ENCODE data around the gene DYSF.

DYSF gene

DNA sequence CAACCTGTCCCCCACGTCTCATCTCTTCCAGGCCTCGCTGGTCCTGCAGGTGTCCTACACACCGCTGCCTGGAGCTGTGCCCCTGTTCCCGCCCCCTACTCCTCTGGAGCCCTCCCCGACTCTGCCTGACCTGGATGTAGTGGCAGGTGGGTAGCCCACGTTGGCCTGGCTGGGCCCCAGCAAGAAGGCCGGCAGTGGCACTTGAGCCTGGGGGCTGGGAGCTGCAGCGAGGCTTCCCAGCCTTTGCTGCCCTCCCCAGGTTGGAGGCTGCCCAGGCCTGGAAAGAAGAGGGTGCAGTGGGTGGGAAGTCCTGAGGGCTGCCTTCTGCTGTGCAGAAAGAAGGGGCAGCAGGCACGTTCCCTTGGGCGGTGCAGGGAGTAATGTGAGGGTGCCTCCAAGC lies 58.4 kb downstream of the DYSF start:
- H3K27me3 ChIP-seq (ENCODE audit: low read depth, low read length): no peaks in the 10 kb centered on the region; the same call in 1 of the 2 replicates
- H3K4me3 ChIP-seq (ENCODE audit: low read length): no peak overlapping the region
- H4K20me1 ChIP-seq (ENCODE audit: insufficient read depth, low read length): no peaks in the 10 kb centered on the region
- H3K9ac ChIP-seq (ENCODE audit: low read length): no peak overlapping the region
- no peak overlapping the region for H2AFZ ChIP-seq (ENCODE audit: low read depth, low read length)
- H3K4me2 ChIP-seq (ENCODE audit: low read length): no peak overlapping the region
- H3K9me3 ChIP-seq (ENCODE audit: insufficient read depth, low read length): no peaks in the 10 kb centered on the region
- no peaks in the 10 kb centered on the region for H3K36me3 ChIP-seq (replicated peaks; ENCODE audit: low read depth, low read length)
- no peaks in the 10 kb centered on the region for H3K79me2 ChIP-seq (ENCODE audit: low read length)
- no peaks in the 10 kb centered on the region for H3K4me1 ChIP-seq (ENCODE audit: low read length)
- no peak overlapping the region for H3K27ac ChIP-seq (ENCODE audit: low read length)
- no peak for TF ChIP-seq EZH2phosphoT487 (IDR thresholded peaks at IDR 0.05; ENCODE audit: low read depth)
- TF ChIP-seq, protein P1, sequence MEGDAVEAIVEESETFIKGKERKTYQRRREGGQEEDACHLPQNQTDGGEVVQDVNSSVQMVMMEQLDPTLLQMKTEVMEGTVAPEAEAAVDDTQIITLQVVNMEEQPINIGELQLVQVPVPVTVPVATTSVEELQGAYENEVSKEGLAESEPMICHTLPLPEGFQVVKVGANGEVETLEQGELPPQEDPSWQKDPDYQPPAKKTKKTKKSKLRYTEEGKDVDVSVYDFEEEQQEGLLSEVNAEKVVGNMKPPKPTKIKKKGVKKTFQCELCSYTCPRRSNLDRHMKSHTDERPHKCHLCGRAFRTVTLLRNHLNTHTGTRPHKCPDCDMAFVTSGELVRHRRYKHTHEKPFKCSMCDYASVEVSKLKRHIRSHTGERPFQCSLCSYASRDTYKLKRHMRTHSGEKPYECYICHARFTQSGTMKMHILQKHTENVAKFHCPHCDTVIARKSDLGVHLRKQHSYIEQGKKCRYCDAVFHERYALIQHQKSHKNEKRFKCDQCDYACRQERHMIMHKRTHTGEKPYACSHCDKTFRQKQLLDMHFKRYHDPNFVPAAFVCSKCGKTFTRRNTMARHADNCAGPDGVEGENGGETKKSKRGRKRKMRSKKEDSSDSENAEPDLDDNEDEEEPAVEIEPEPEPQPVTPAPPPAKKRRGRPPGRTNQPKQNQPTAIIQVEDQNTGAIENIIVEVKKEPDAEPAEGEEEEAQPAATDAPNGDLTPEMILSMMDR (IDR thresholded peaks at IDR 0.05; ENCODE audit: low read depth, low read length): no peak

DNA sequence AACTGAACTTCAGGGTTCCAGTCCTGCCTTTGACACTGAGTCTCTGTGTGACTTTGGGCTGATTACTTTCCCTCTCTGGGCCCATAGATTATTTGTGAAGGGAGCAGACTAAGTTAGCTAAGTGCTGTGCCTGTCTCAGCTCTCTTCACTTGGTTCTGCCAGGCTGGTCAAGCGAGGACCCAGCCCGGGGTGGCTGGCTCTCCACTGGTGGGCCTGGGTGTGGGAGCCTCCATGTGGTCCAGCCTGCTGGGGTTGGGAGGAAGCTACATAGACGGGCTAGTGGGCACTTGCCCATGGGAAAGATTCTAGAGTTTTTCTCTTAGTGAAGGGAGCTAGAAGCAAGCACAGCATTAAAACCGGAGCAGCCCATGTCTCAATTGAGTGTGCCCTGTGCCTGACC lies 59.0 kb downstream of the DYSF start:
- H3K36me3 ChIP-seq (replicated peaks; ENCODE audit: low read depth, low read length): no peaks in the 10 kb centered on the region
- no peaks in the 10 kb centered on the region for H3K9me3 ChIP-seq (ENCODE audit: insufficient read depth, low read length)
- H4K20me1 ChIP-seq (ENCODE audit: insufficient read depth, low read length): no peaks in the 10 kb centered on the region
- H3K27me3 ChIP-seq (ENCODE audit: low read depth, low read length): no peaks in the 10 kb centered on the region; the same call in 1 of the 2 replicates
- H3K4me1 ChIP-seq (ENCODE audit: low read length): no peaks in the 10 kb centered on the region
- TF ChIP-seq, protein P1 (IDR thresholded peaks at IDR 0.05; ENCODE audit: low read depth, low read length): no peak
- no peak for TF ChIP-seq EZH2phosphoT487 (IDR thresholded peaks at IDR 0.05; ENCODE audit: low read depth)
- H2AFZ ChIP-seq (ENCODE audit: low read depth, low read length): no peak overlapping the region
- H3K4me2 ChIP-seq (ENCODE audit: low read length): no peak overlapping the region
- H3K27ac ChIP-seq (ENCODE audit: low read length): no peak overlapping the region
- no peaks in the 10 kb centered on the region for H3K79me2 ChIP-seq (ENCODE audit: low read length)
- no peak overlapping the region for H3K9ac ChIP-seq (ENCODE audit: low read length)
- no peak overlapping the region for H3K4me3 ChIP-seq (ENCODE audit: low read length)

DNA sequence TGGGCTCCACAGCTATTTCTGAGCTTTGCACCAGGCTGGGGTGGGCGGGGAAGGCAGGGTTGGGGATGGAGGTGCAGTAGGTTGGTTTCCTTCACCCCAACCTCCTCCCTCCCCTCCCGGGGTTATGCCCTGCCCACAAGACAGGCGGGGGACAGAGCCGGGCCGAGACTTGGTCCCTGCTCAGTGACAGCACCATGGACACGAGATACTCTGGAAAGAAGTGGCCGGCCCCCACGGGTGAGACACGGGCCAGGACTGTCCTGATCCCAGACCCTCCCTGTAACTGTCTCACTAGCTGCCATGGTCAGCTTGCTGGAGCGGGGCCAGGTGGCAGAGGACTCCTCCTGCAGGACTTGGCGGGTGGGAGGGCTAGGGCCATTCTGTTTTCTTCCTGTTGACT lies 59.7 kb downstream of the DYSF start:
- no peak overlapping the region for H3K27ac ChIP-seq (ENCODE audit: low read length)
- no peak overlapping the region for H3K4me3 ChIP-seq (ENCODE audit: low read length)
- H3K36me3 ChIP-seq (replicated peaks; ENCODE audit: low read depth, low read length): no peaks in the 10 kb centered on the region
- no peak for TF ChIP-seq EZH2phosphoT487 (IDR thresholded peaks at IDR 0.05; ENCODE audit: low read depth)
- TF ChIP-seq, protein P1 (IDR thresholded peaks at IDR 0.05; ENCODE audit: low read depth, low read length): no peak
- no peaks in the 10 kb centered on the region for H3K79me2 ChIP-seq (ENCODE audit: low read length)
- H3K27me3 ChIP-seq (ENCODE audit: low read depth, low read length): no peaks in the 10 kb centered on the region; the same call in 1 of the 2 replicates
- no peaks in the 10 kb centered on the region for H4K20me1 ChIP-seq (ENCODE audit: insufficient read depth, low read length)
- no peaks in the 10 kb centered on the region for H3K4me1 ChIP-seq (ENCODE audit: low read length)
- H3K4me2 ChIP-seq (ENCODE audit: low read length): no peak overlapping the region
- no peak overlapping the region for H3K9ac ChIP-seq (ENCODE audit: low read length)
- no peaks in the 10 kb centered on the region for H3K9me3 ChIP-seq (ENCODE audit: insufficient read depth, low read length)
- no peak overlapping the region for H2AFZ ChIP-seq (ENCODE audit: low read depth, low read length)

DNA sequence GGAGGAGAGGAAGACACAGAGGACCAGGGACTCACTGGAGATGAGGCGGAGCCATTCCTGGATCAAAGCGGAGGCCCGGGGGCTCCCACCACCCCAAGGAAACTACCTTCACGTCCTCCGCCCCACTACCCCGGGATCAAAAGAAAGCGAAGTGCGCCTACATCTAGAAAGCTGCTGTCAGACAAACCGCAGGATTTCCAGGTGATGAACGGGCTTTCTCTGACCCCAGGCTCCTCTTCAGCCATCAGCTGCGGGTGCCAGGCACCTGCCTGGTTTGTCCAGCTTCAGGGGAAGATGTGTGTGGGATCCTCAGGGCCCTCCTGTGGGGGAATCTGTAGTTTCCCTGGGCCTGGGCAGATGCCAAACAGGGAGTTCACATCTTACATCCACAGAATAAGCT lies 60.4 kb downstream of the DYSF start:
- TF ChIP-seq, protein P1 (IDR thresholded peaks at IDR 0.05; ENCODE audit: low read depth, low read length): no peak
- no peak for TF ChIP-seq EZH2phosphoT487 (IDR thresholded peaks at IDR 0.05; ENCODE audit: low read depth)

More for the DNA sequence above, 60.4 kb downstream of the DYSF start:
- H3K4me1 ChIP-seq (ENCODE audit: low read length): no peaks in the 10 kb centered on the region
- no peak overlapping the region for H3K27ac ChIP-seq (ENCODE audit: low read length)
- no peak overlapping the region for H3K4me2 ChIP-seq (ENCODE audit: low read length)
- no peaks in the 10 kb centered on the region; the same call in 1 of the 2 replicates for H3K27me3 ChIP-seq (ENCODE audit: low read depth, low read length)
- no peak overlapping the region for H3K9ac ChIP-seq (ENCODE audit: low read length)
- H4K20me1 ChIP-seq (ENCODE audit: insufficient read depth, low read length): no peaks in the 10 kb centered on the region
- no peaks in the 10 kb centered on the region for H3K79me2 ChIP-seq (ENCODE audit: low read length)
- no peak overlapping the region for H2AFZ ChIP-seq (ENCODE audit: low read depth, low read length)
- no peak overlapping the region for H3K4me3 ChIP-seq (ENCODE audit: low read length)
- no peaks in the 10 kb centered on the region for H3K9me3 ChIP-seq (ENCODE audit: insufficient read depth, low read length)
- no peaks in the 10 kb centered on the region for H3K36me3 ChIP-seq (replicated peaks; ENCODE audit: low read depth, low read length)
